ENCODE results near the gene MAU2. TPM values are rescaled to one million over a fixed set of nuclear protein-coding genes. Genes with fewer than 3 reads are reported as not detected.

Gene MAU2
- total RNA-seq, 2 donors from 2014 or later, result 83.7 to 122 TPM

- DNase-seq (ENCODE audit: low spot score), result no peak
- H3K4me3 Mint-ChIP-seq, result no peak overlapping the region
- H3K27me3 Mint-ChIP-seq, result no peaks in the 10 kb centered on the region
- H3K36me3 Mint-ChIP-seq, result peaks cover 28% of the 10 kb centered on the region
- no peaks in the 10 kb centered on the region for H3K9me3 Mint-ChIP-seq
- ATAC-seq, result no peak
- no peak overlapping the region for H3K27ac Mint-ChIP-seq
- no peaks in the 10 kb centered on the region for H3K4me1 Mint-ChIP-seq (ENCODE audit: low read depth in 2 of 2)
Measured at GRCh38 chr19:19294914-19295313, 25.7 kb upstream of the MAU2 start.

- Mint-ChIP-seq H3K36me3 (peaks cover 13% of the 10 kb centered on the region), H3K9me3 (no peaks in the 10 kb centered on the region), H3K4me1 (ENCODE audit: low read depth in 2 of 2) (no peaks in the 10 kb centered on the region), H3K4me3 (no peak overlapping the region), H3K27me3 (no peaks in the 10 kb centered on the region), H3K27ac (no peak overlapping the region)
- DNase-seq (ENCODE audit: low spot score) (no peak), ATAC-seq (peak; percentile 19 to 43)
Measured at GRCh38 chr19:19296953-19297689, 23.5 kb upstream of the MAU2 start.

GRCh38 chr19:19297759-19298158 is 22.9 kb upstream of the MAU2 start:
- DNase-seq (ENCODE audit: low spot score) (no peak), ATAC-seq (peak in 1 of 2 donors; percentile 10)
- H3K9me3 Mint-ChIP-seq, result no peaks in the 10 kb centered on the region
- peaks cover 8% of the 10 kb centered on the region for H3K36me3 Mint-ChIP-seq
- H3K27ac Mint-ChIP-seq, result no peak overlapping the region
- no peak overlapping the region for H3K4me3 Mint-ChIP-seq
- H3K4me1 Mint-ChIP-seq (ENCODE audit: low read depth in 2 of 2), result no peaks in the 10 kb centered on the region
- H3K27me3 Mint-ChIP-seq, result no peaks in the 10 kb centered on the region

- Mint-ChIP-seq H3K4me1 (ENCODE audit: low read depth in 2 of 2) (no peaks in the 10 kb centered on the region), H3K36me3 (no peaks in the 10 kb centered on the region), H3K27ac (no peak overlapping the region), H3K4me3 (no peak overlapping the region), H3K27me3 (no peaks in the 10 kb centered on the region), H3K9me3 (no peaks in the 10 kb centered on the region)
- ATAC-seq (no peak), DNase-seq (ENCODE audit: low spot score) (no peak)
Measured at GRCh38 chr19:19300613-19301012, 20.0 kb upstream of the MAU2 start.

GRCh38 chr19:19303411-19303810 is 17.2 kb upstream of the MAU2 start:
- no peak for DNase-seq (ENCODE audit: low spot score)
- Mint-ChIP-seq H3K36me3 (no peaks in the 10 kb centered on the region), H3K4me1 (ENCODE audit: low read depth in 2 of 2) (no peaks in the 10 kb centered on the region), H3K4me3 (no peak overlapping the region), H3K27ac (no peak overlapping the region), H3K27me3 (no peaks in the 10 kb centered on the region), H3K9me3 (no peaks in the 10 kb centered on the region)
- ATAC-seq, result no peak

GRCh38 chr19:19304186-19304965 is 16.3 kb upstream of the MAU2 start:
- DNase-seq (ENCODE audit: low spot score) (no peak), ATAC-seq (no peak)
- H3K4me3 Mint-ChIP-seq, result no peak overlapping the region
- no peaks in the 10 kb centered on the region for H3K9me3 Mint-ChIP-seq
- H3K27ac Mint-ChIP-seq, result no peak overlapping the region
- no peaks in the 10 kb centered on the region for H3K27me3 Mint-ChIP-seq
- no peaks in the 10 kb centered on the region for H3K4me1 Mint-ChIP-seq (ENCODE audit: low read depth in 2 of 2)
- no peaks in the 10 kb centered on the region for H3K36me3 Mint-ChIP-seq

- H3K27ac Mint-ChIP-seq, result no peak overlapping the region
- H3K9me3 Mint-ChIP-seq, result no peaks in the 10 kb centered on the region
- H3K4me1 Mint-ChIP-seq (ENCODE audit: low read depth in 2 of 2), result peaks cover 0 to 2% of the 10 kb centered on the region in 2 donors
- DNase-seq (ENCODE audit: low spot score) (no peak), ATAC-seq (no peak)
- no peak overlapping the region for H3K4me3 Mint-ChIP-seq
- H3K36me3 Mint-ChIP-seq, result no peaks in the 10 kb centered on the region
- H3K27me3 Mint-ChIP-seq, result no peaks in the 10 kb centered on the region
Measured at GRCh38 chr19:19305066-19305465, 15.6 kb upstream of the MAU2 start.

- no peaks in the 10 kb centered on the region for H3K27me3 Mint-ChIP-seq
- no peaks in the 10 kb centered on the region for H3K9me3 Mint-ChIP-seq
- peaks cover 2 to 4% of the 10 kb centered on the region in 2 donors for H3K4me1 Mint-ChIP-seq (ENCODE audit: low read depth in 2 of 2)
- no peak overlapping the region for H3K4me3 Mint-ChIP-seq
- no peak for DNase-seq (ENCODE audit: low spot score)
- no peak for ATAC-seq
- H3K27ac Mint-ChIP-seq, result no peak overlapping the region
- peaks cover 5% of the 10 kb centered on the region for H3K36me3 Mint-ChIP-seq
Measured at GRCh38 chr19:19305696-19306095, 14.9 kb upstream of the MAU2 start.

- H3K36me3 Mint-ChIP-seq, result peaks cover 5% of the 10 kb centered on the region
- ATAC-seq (no peak), DNase-seq (ENCODE audit: low spot score) (no peak)
- H3K27ac Mint-ChIP-seq, result no peak overlapping the region
- H3K9me3 Mint-ChIP-seq, result no peaks in the 10 kb centered on the region
- no peaks in the 10 kb centered on the region for H3K27me3 Mint-ChIP-seq
- H3K4me1 Mint-ChIP-seq (ENCODE audit: low read depth in 2 of 2), result peaks cover 2 to 4% of the 10 kb centered on the region in 2 donors
- H3K4me3 Mint-ChIP-seq, result no peak overlapping the region
Measured at GRCh38 chr19:19306191-19306590, 14.4 kb upstream of the MAU2 start.

GRCh38 chr19:19308373-19308772 is 12.3 kb upstream of the MAU2 start:
- H3K36me3 Mint-ChIP-seq, result peaks cover 5% of the 10 kb centered on the region
- no peak overlapping the region for H3K4me3 Mint-ChIP-seq
- ATAC-seq (peak in 1 of 2 donors; percentile 28), DNase-seq (ENCODE audit: low spot score) (no peak)
- H3K27me3 Mint-ChIP-seq, result no peaks in the 10 kb centered on the region
- no peaks in the 10 kb centered on the region for H3K9me3 Mint-ChIP-seq
- H3K27ac Mint-ChIP-seq, result no peak overlapping the region
- H3K4me1 Mint-ChIP-seq (ENCODE audit: low read depth in 2 of 2), result peaks cover 4 to 6% of the 10 kb centered on the region in 2 donors

GRCh38 chr19:19315444-19315843 is 5.2 kb upstream of the MAU2 start:
- peak overlapping the region in 1 of 2 donors; percentile 71 for H3K27ac Mint-ChIP-seq

GRCh38 chr19:19316082-19316481 is 4.5 kb upstream of the MAU2 start:
- ATAC-seq (no peak), DNase-seq (ENCODE audit: low spot score) (no peak)
- H3K9me3 Mint-ChIP-seq, result no peaks in the 10 kb centered on the region
- peaks cover 12 to 13% of the 10 kb centered on the region in 2 donors for H3K4me1 Mint-ChIP-seq (ENCODE audit: low read depth in 2 of 2)
- H3K36me3 Mint-ChIP-seq, result no peaks in the 10 kb centered on the region
- H3K4me3 Mint-ChIP-seq, result no peak overlapping the region
- H3K27me3 Mint-ChIP-seq, result no peaks in the 10 kb centered on the region
- peak overlapping the region in 1 of 2 donors; percentile 0 for H3K27ac Mint-ChIP-seq

More at GRCh38 chr19:19315444-19315843, 5.2 kb upstream of the MAU2 start:
- no peak for DNase-seq (ENCODE audit: low spot score)
- H3K9me3 Mint-ChIP-seq, result no peaks in the 10 kb centered on the region
- H3K4me1 Mint-ChIP-seq (ENCODE audit: low read depth in 2 of 2), result peaks cover 13 to 14% of the 10 kb centered on the region in 2 donors
- peaks cover 2% of the 10 kb centered on the region for H3K36me3 Mint-ChIP-seq
- no peaks in the 10 kb centered on the region for H3K27me3 Mint-ChIP-seq
- no peak for ATAC-seq
- H3K4me3 Mint-ChIP-seq, result no peak overlapping the region

- peak in 1 of 2 donors; percentile 0 for ATAC-seq
- no peak for DNase-seq (ENCODE audit: low spot score)
- Mint-ChIP-seq H3K27ac (peak overlapping the region; percentile 87 to 97), H3K27me3 (no peaks in the 10 kb centered on the region), H3K36me3 (peaks cover 5% of the 10 kb centered on the region), H3K4me1 (ENCODE audit: low read depth in 2 of 2) (peaks cover 17 to 29% of the 10 kb centered on the region in 2 donors), H3K9me3 (no peaks in the 10 kb centered on the region), H3K4me3 (peak overlapping the region; percentile 97)
Measured at GRCh38 chr19:19319732-19320360, 783 bp upstream of the MAU2 start.

GRCh38 chr19:19321141-19321577 is 530 bp downstream of the MAU2 start:
- ATAC-seq (no peak), DNase-seq (ENCODE audit: low spot score) (no peak)
- no peaks in the 10 kb centered on the region for H3K9me3 Mint-ChIP-seq
- peaks cover 23 to 34% of the 10 kb centered on the region in 2 donors for H3K4me1 Mint-ChIP-seq (ENCODE audit: low read depth in 2 of 2)
- no peaks in the 10 kb centered on the region for H3K27me3 Mint-ChIP-seq
- peak overlapping the region; percentile 97 for H3K4me3 Mint-ChIP-seq
- H3K36me3 Mint-ChIP-seq, result peaks cover 12% of the 10 kb centered on the region
- H3K27ac Mint-ChIP-seq, result peak overlapping the region; percentile 87 to 97

Measured in natural killer cell treated with Interleukin-12 subunit alpha and Interleukin-12 subunit beta and Interleukin-15 and Interleukin-18, amount 100 ng/mL, for 72 hours (primary cell).